Transverse colon (tissue), 4 donors: ENCODE results near the gene LGALS9.

ENCODE experiments used
- CTCF ChIP-seq, 5 experiments: fragments of 200-600 bp in 3 of 5; fragments of 450-650 bp in 2 of 5; sonication (generic) in 3 of 5; IDR thresholded peaks; 1 replicate in 2 of 5; 2 replicates in 3 of 5; pipeline ENCODE4 v1.5.1; 2016 to 2017; ENCODE audit warnings: antibody characterized with exemption in 5 of 5, inconsistent platforms in 3 of 5, mild to moderate bottlenecking in 2 of 5, moderate library complexity in 1 of 5
- POLR2A ChIP-seq: fragments of 450-650 bp; IDR thresholded peaks from one replicate; pipeline ENCODE4 v1.6.1; 2016; ENCODE audit warnings: antibody characterized with exemption, mild to moderate bottlenecking, moderate library complexity
- POLR2AphosphoS5 ChIP-seq, 3 donors: sonication (generic); formaldehyde crosslinking; IDR thresholded peaks; one replicate each; pipeline ENCODE4 v1.6.1; 2016; ENCODE audit warnings: antibody characterized with exemption in 3 of 3

- TF ChIP-seq CTCF (IDR thresholded peaks at IDR 0.05) = no peak
- TF ChIP-seq POLR2A = no peak
- no peak for TF ChIP-seq POLR2AphosphoS5 (IDR thresholded peaks at IDR 0.05)
These were observed 18.9 kb downstream of the LGALS9 start for GRCh38 chr17:27649929-27650328.
